Omental fat pad (tissue), 4 donors: ENCODE measurements around the gene WDR35. TPM values are rescaled to one million over a fixed set of nuclear protein-coding genes. Genes with fewer than 3 reads are reported as not detected.
"Not testable (repeated sequence)": the region's sequence is repeated elsewhere in the genome, so short reads cannot be mapped to it uniquely, and the experiment has no call there.

Experiments used
- ATAC-seq: fragments of 150-250 bp; one replicate; pipeline ENCODE4 v1.9.1; 2016; ENCODE audit warnings: mild to moderate bottlenecking, moderate library complexity; ENCODE audit not compliant: low FRiP score
- DNase-seq: peaks from one replicate; pipeline ENCODE4 v3.0.0-alpha.2; 2019; ENCODE audit warnings: low spot score
- CTCF ChIP-seq, 3 donors: fragments of 450-650 bp; IDR thresholded peaks; one replicate each; pipeline ENCODE4 v1.5.1; 2016 to 2017; ENCODE audit warnings: antibody characterized with exemption in 3 of 3, mild to moderate bottlenecking in 3 of 3, moderate library complexity in 2 of 3
- total RNA-seq, 4 donors: library from RNA; depleted of rRNA; stranded (reverse); fragments of >200 nt; gene quantifications; one replicate each; pipeline ENCODE4 v1.1.0, GENCODE V29; 2016

The WDR35 gene
- total RNA-seq, 4 donors from 2014 or later, result 6.8 to 10.6 (median 8.1) TPM

GRCh38 chr2:19885791-19886190, 104.1 kb downstream of the WDR35 start:
- no peak for TF ChIP-seq CTCF (IDR thresholded peaks at IDR 0.05)
- DNase-seq (no peak), ATAC-seq (no peak)

GRCh38 chr2:19883971-19884720, 105.8 kb downstream of the WDR35 start:
- no peak for DNase-seq
- ATAC-seq, result no peak
- no peak for TF ChIP-seq CTCF (IDR thresholded peaks at IDR 0.05)

- no peak for TF ChIP-seq CTCF (IDR thresholded peaks at IDR 0.05)
- ATAC-seq, result no peak
- no peak for DNase-seq
Observed at GRCh38 chr2:19883486-19883885, 106.4 kb downstream of the WDR35 start.

GRCh38 chr2:19882286-19882685, 107.6 kb downstream of the WDR35 start:
- no peak for TF ChIP-seq CTCF (IDR thresholded peaks at IDR 0.05)
- DNase-seq, result no peak

GRCh38 chr2:19881908-19882265, 108.0 kb downstream of the WDR35 start:
- no peak for ATAC-seq
- TF ChIP-seq CTCF (IDR thresholded peaks at IDR 0.05), result no peak
- DNase-seq, result no peak

More at GRCh38 chr2:19882286-19882685, 107.6 kb downstream of the WDR35 start:
- ATAC-seq, result no peak

GRCh38 chr2:19881221-19881907, 108.5 kb downstream of the WDR35 start:
- ATAC-seq (no peak), DNase-seq (no peak)
- no peak for TF ChIP-seq CTCF (IDR thresholded peaks at IDR 0.05)

- not testable (repeated sequence) for DNase-seq, ATAC-seq
Observed at GRCh38 chr2:19880191-19880590, 109.7 kb downstream of the WDR35 start.
